WTC11 (cell line): ENCODE data around the gene SPNS1. TPM values are rescaled to one million over a fixed set of nuclear protein-coding genes. Genes with fewer than 3 reads are reported as not detected.
"Not testable (repeated sequence)": the region's sequence is repeated elsewhere in the genome, so short reads cannot be mapped to it uniquely, and the experiment has no call there.

ENCODE experiments used
- ATAC-seq: fragments of 200-7000 bp; cut with Tn5 transposase; 2 replicates; pipeline ENCODE4 v1.10.0; 2021; ENCODE audit warnings: mild to moderate bottlenecking, moderate library complexity
- CTCF ChIA-PET: fragments of 300-600 bp; sonication (Branson Sonifier 250); formaldehyde crosslinking; loops from one replicate; lab custom pipeline; 2021; ENCODE audit warnings: antibody characterized with exemption; lab: Charles Lee
- POLR2A ChIA-PET: fragments of 350-600 bp; sonication (Branson Sonifier 250); formaldehyde crosslinking; loops from one replicate; lab custom pipeline; 2021; ENCODE audit warnings: antibody characterized with exemption; lab: Charles Lee
- DNase-seq: peaks from one replicate; pipeline ENCODE4 v3.0.0; 2021; ENCODE audit warnings: low spot score
- H3K27ac Mint-ChIP-seq: 2 replicates; pipeline ENCODE4 v1.8.0; 2021; ENCODE audit warnings: mixed read lengths
- H3K27me3 Mint-ChIP-seq: 2 replicates; pipeline ENCODE4 v1.8.0; 2021; ENCODE audit warnings: low read depth, mild to moderate bottlenecking, moderate library complexity, mixed read lengths
- H3K36me3 Mint-ChIP-seq: 2 replicates; pipeline ENCODE4 v1.8.0; 2021; ENCODE audit warnings: mixed read lengths
- H3K4me1 Mint-ChIP-seq: 2 replicates; pipeline ENCODE4 v1.8.0; 2022; ENCODE audit warnings: mixed read lengths
- H3K4me3 Mint-ChIP-seq: 2 replicates; pipeline ENCODE4 v1.8.0; 2021; ENCODE audit warnings: mild to moderate bottlenecking, moderate library complexity, mixed read lengths
- H3K9me3 Mint-ChIP-seq: 2 replicates; pipeline ENCODE4 v1.8.0; 2021; ENCODE audit warnings: mixed read lengths
- GRHL2 ChIP-seq: fragments of 250-450 bp; sonication (Bioruptor Pico); IDR thresholded peaks from 2 replicates; pipeline ENCODE4 v1.8.0; 2022; ENCODE audit warnings: mild to moderate bottlenecking, moderate library complexity; ENCODE audit not compliant: insufficient replicate concordance, severe bottlenecking
- IRF2 ChIP-seq: sonication (generic); formaldehyde crosslinking; IDR thresholded peaks from 2 replicates; pipeline ENCODE4 v1.8.0; 2022; ENCODE audit warnings: low read depth, missing genetic modification reagents, borderline replicate concordance
- NFATC4 ChIP-seq: fragments of 250-450 bp; sonication (Bioruptor Pico); IDR thresholded peaks from 2 replicates; pipeline ENCODE4 v1.9.0; 2021; ENCODE audit warnings: mild to moderate bottlenecking
- NR2C2 ChIP-seq: sonication (generic); formaldehyde crosslinking; IDR thresholded peaks from 2 replicates; pipeline ENCODE4 v1.8.0; 2022; ENCODE audit warnings: mild to moderate bottlenecking, missing genetic modification reagents
- RORB ChIP-seq: fragments of 250-450 bp; sonication (Bioruptor Pico); IDR thresholded peaks from 2 replicates; pipeline ENCODE4 v1.9.0; 2021; ENCODE audit warnings: mild to moderate bottlenecking
- SMAD3 ChIP-seq: sonication (generic); formaldehyde crosslinking; IDR thresholded peaks from 2 replicates; pipeline ENCODE4 v1.8.0; 2022; ENCODE audit warnings: missing genetic modification reagents, mild to moderate bottlenecking, borderline replicate concordance
- SMAD4 ChIP-seq: sonication (generic); formaldehyde crosslinking; IDR thresholded peaks from 2 replicates; pipeline ENCODE4 v1.8.0; 2022; ENCODE audit warnings: mild to moderate bottlenecking, missing genetic modification reagents
- ZNF219 ChIP-seq: sonication (generic); formaldehyde crosslinking; IDR thresholded peaks from 2 replicates; pipeline ENCODE4 v1.8.0; 2023; ENCODE audit warnings: missing genetic modification reagents, mild to moderate bottlenecking, borderline replicate concordance
- ZNF263 ChIP-seq: sonication (generic); formaldehyde crosslinking; IDR thresholded peaks from 2 replicates; pipeline ENCODE4 v1.8.1; 2022; ENCODE audit warnings: low read depth, mild to moderate bottlenecking, moderate library complexity, missing genetic modification reagents
- ZNF416 ChIP-seq: fragments of 250-450 bp; sonication (Bioruptor Pico); IDR thresholded peaks from 2 replicates; pipeline ENCODE4 v1.9.0; 2021; ENCODE audit warnings: mild to moderate bottlenecking, inconsistent platforms
- total RNA-seq: library from RNA; stranded (reverse); gene quantifications from 3 replicates; pipeline ENCODE4 v1.2.3, GENCODE V29; 2021
- TF ChIP-seq, protein P1 (sequence below): sonication (generic); formaldehyde crosslinking; IDR thresholded peaks from 2 replicates; pipeline ENCODE4 v1.8.1; 2022; ENCODE audit warnings: missing genetic modification reagents, borderline replicate concordance
- TF ChIP-seq, protein P2 (sequence below): sonication (generic); formaldehyde crosslinking; IDR thresholded peaks from 2 replicates; pipeline ENCODE4 v1.8.1; 2023; ENCODE audit warnings: mild to moderate bottlenecking, missing genetic modification reagents
- TF ChIP-seq, protein P3 (sequence below): sonication (generic); formaldehyde crosslinking; IDR thresholded peaks from 2 replicates; pipeline ENCODE4 v1.8.0; 2022; ENCODE audit warnings: mild to moderate bottlenecking, missing genetic modification reagents
- TF ChIP-seq, protein P4 (sequence below): fragments of 250-450 bp; sonication (Bioruptor Pico); IDR thresholded peaks from 2 replicates; pipeline ENCODE4 v1.9.0; 2021; ENCODE audit warnings: moderate library complexity, mild to moderate bottlenecking, inconsistent platforms, borderline replicate concordance

Gene SPNS1
- total RNA-seq, 1 experiment from 2014 or later = 64.4 TPM

DNA sequence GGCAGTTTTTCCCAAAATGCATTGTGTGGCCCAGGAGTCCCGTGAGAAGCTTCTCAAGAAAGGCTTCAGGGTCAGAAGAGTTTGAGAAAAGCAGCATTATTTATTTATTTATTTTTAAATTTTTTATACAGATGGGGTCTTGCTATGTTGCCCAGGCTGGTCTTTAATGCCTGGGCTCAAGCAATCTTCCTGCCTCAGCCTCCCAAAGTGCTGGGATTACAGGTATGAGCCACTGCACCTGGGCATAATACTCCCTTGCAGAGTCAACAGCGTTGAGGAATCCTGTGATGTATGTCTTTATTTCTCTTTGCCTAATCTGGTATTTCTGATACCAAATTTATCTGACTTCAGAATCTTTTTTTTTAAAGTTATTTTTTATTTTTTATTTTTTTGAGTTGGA is 25.4 kb downstream of the SPNS1 start (continued):
- TF ChIP-seq, protein P1, sequence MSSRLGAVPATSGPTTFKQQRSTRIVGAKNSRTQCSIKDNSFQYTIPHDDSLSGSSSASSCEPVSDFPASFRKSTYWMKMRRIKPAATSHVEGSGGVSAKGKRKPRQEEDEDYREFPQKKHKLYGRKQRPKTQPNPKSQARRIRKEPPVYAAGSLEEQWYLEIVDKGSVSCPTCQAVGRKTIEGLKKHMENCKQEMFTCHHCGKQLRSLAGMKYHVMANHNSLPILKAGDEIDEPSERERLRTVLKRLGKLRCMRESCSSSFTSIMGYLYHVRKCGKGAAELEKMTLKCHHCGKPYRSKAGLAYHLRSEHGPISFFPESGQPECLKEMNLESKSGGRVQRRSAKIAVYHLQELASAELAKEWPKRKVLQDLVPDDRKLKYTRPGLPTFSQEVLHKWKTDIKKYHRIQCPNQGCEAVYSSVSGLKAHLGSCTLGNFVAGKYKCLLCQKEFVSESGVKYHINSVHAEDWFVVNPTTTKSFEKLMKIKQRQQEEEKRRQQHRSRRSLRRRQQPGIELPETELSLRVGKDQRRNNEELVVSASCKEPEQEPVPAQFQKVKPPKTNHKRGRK (CRISPR knock-in tag) = no peak
- TF ChIP-seq IRF2 (CRISPR knock-in tag) (no peak), NFATC4 (CRISPR knock-in tag) (no peak), GRHL2 (CRISPR knock-in tag) (no peak), SMAD4 (no peak)

DNA sequence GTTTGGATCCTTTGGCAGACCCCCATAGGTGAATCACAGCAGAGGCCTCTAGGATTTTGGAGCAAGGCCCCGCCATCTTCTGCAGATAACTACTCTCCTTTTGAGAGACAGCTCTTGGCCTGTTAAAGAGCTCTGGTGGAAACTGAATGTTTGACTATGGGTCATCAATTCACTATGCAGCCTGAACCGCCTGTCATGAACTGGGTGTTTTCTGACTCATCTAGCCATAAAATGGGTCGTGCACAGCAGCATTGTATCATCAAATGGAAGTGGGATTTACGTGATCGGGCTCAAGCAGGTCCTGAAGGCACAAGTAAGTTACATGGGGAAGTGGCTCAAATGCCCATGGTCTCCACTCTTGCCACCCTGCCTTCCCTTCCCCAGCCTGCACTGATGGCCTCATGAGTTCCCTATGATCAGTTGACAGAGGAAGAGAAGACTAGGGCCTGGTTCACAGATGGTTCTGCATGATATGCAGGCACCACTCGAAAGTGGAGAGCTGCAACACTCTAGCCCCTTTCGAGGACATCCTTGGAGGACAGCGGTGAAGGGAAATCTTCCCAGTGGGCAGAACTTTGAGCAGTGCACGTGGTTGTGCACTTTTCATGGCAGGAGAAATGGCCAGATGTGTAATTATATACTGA is 30.0 kb downstream of the SPNS1 start:
- POLR2A ChIA-PET = interaction anchor here (1.4 kb wide), 1 partner anchor 31 kb away, joined by 3 read pairs; no protein-coding TSS in a partner anchor
- CTCF ChIA-PET, H3K27me3 Mint-ChIP-seq, H3K4me3 Mint-ChIP-seq, H3K4me1 Mint-ChIP-seq, H3K36me3 Mint-ChIP-seq, H3K9me3 Mint-ChIP-seq, ATAC-seq, DNase-seq, H3K27ac Mint-ChIP-seq: not testable (repeated sequence)

DNA sequence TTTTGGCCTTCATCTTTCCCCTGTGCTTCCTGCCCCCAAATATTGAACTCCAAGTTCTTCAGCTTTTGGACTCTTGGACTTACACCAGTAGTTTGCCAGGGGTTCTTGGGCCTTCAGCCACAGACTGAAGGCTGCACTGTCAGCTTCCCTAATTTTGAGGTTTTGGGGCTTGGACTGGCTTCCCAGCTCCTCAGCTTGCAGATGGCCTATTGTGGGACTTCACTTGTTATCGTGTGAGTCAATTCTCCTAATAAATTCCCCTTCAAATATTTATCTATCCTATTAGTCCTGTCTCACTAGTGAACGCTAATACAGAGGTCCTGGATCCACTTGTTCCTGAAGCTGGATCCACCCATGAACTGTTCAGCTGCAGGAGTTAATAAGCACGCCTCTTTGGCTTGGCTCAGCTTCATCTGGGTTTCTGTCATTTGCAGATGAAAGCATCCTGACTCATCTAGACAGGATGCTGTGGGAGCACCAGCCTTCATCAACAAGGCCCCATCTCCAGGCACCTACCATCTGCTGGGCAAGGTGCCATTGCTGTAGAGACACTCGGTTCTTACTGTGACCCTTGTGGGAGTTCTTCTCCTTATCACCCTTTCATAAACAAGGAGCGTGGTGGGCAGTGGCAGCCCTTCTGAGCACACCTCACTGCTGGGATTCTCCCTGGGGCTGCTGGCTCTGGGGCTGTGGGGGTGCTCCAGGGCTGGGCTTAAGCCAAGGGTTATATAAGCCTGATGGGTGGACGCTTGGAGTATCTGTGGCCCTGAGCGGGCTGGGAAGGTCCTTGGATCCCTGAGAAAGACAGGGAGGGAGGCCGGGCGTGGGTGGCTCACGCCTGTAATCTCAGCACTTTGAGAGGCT is 33.4 kb downstream of the SPNS1 start:
- no peak for ATAC-seq
- CTCF ChIA-PET = no interaction called here
- Mint-ChIP-seq H3K4me1 (no peaks in the 10 kb centered on the region), H3K9me3 (no peaks in the 10 kb centered on the region), H3K27ac (no peak overlapping the region), H3K27me3 (no peaks in the 10 kb centered on the region), H3K4me3 (no peak overlapping the region), H3K36me3 (no peaks in the 10 kb centered on the region)
- no peak for TF ChIP-seq SMAD3 (CRISPR knock-in tag)
- TF ChIP-seq NR2C2 (CRISPR knock-in tag) = no peak
- TF ChIP-seq, protein P2, sequence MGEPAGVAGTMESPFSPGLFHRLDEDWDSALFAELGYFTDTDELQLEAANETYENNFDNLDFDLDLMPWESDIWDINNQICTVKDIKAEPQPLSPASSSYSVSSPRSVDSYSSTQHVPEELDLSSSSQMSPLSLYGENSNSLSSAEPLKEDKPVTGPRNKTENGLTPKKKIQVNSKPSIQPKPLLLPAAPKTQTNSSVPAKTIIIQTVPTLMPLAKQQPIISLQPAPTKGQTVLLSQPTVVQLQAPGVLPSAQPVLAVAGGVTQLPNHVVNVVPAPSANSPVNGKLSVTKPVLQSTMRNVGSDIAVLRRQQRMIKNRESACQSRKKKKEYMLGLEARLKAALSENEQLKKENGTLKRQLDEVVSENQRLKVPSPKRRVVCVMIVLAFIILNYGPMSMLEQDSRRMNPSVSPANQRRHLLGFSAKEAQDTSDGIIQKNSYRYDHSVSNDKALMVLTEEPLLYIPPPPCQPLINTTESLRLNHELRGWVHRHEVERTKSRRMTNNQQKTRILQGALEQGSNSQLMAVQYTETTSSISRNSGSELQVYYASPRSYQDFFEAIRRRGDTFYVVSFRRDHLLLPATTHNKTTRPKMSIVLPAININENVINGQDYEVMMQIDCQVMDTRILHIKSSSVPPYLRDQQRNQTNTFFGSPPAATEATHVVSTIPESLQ (CRISPR knock-in tag) = no peak
- TF ChIP-seq RORB (CRISPR knock-in tag) = no peak
- TF ChIP-seq ZNF263 (CRISPR knock-in tag) = no peak
- TF ChIP-seq ZNF416 = no peak
- TF ChIP-seq, protein P3, sequence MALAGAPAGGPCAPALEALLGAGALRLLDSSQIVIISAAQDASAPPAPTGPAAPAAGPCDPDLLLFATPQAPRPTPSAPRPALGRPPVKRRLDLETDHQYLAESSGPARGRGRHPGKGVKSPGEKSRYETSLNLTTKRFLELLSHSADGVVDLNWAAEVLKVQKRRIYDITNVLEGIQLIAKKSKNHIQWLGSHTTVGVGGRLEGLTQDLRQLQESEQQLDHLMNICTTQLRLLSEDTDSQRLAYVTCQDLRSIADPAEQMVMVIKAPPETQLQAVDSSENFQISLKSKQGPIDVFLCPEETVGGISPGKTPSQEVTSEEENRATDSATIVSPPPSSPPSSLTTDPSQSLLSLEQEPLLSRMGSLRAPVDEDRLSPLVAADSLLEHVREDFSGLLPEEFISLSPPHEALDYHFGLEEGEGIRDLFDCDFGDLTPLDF (CRISPR knock-in tag) = no peak
- TF ChIP-seq, protein P4, sequence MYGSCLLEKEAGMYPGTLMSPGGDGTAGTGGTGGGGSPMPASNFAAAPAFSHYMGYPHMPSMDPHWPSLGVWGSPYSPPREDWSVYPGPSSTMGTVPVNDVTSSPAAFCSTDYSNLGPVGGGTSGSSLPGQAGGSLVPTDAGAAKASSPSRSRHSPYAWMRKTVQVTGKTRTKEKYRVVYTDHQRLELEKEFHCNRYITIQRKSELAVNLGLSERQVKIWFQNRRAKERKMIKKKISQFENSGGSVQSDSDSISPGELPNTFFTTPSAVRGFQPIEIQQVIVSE (CRISPR knock-in tag) = no peak
- TF ChIP-seq ZNF219 = no peak
- DNase-seq = no peak
- POLR2A ChIA-PET = no interaction called here
